Chondrocyte (in vitro differentiated cells): ENCODE measurements around the gene PSMA5. TPM values are rescaled to one million over a fixed set of nuclear protein-coding genes. Genes with fewer than 3 reads are reported as not detected.

Experiments used
- DNase-seq: peaks from one replicate; pipeline ENCODE4 v3.0.0; 2021; ENCODE audit warnings: mixed read lengths, low spot score
- H3K27ac Mint-ChIP-seq: one replicate; pipeline ENCODE4 v1.8.0; 2021; ENCODE audit warnings: mild to moderate bottlenecking, moderate library complexity, mixed read lengths; ENCODE audit not compliant: unreplicated experiment
- H3K27me3 Mint-ChIP-seq: 2 replicates; pipeline ENCODE4 v1.8.0; 2021; ENCODE audit warnings: low read depth, mixed read lengths
- H3K36me3 Mint-ChIP-seq: 2 replicates; pipeline ENCODE4 v1.8.0; 2021; ENCODE audit warnings: low read depth, mixed read lengths
- H3K4me1 Mint-ChIP-seq: 2 replicates; pipeline ENCODE4 v1.8.0; 2021; ENCODE audit warnings: low read depth, mild to moderate bottlenecking, mixed read lengths
- H3K4me3 Mint-ChIP-seq: one replicate; pipeline ENCODE4 v1.8.0; 2021; ENCODE audit warnings: mild to moderate bottlenecking, moderate library complexity, mixed read lengths; ENCODE audit not compliant: unreplicated experiment
- H3K9me3 Mint-ChIP-seq: 2 replicates; pipeline ENCODE4 v1.8.0; 2021; ENCODE audit warnings: low read depth, mixed read lengths
- CTCF ChIP-seq: fragments of 200-600 bp; sonication (generic); IDR thresholded peaks from 2 replicates; pipeline ENCODE4 v1.5.0; 2021; ENCODE audit warnings: antibody characterized with exemption, mild to moderate bottlenecking, moderate library complexity
- total RNA-seq: library from RNA; stranded (reverse); gene quantifications from 3 replicates; pipeline ENCODE4 v1.2.1, GENCODE V29; 2021

The PSMA5 gene
- total RNA-seq, 1 donor from 2014 or later = 80.2 TPM

- Mint-ChIP-seq H3K4me3 (no peak overlapping the region), H3K4me1 (peaks cover 20% of the 10 kb centered on the region), H3K27me3 (no peaks in the 10 kb centered on the region), H3K9me3 (no peaks in the 10 kb centered on the region), H3K36me3 (peaks cover 17% of the 10 kb centered on the region), H3K27ac (peak overlapping the region; percentile 0)
- TF ChIP-seq CTCF = no peak
- DNase-seq = no peak
Measured at GRCh38 chr1:109356915-109357314, 69.3 kb downstream of the PSMA5 start.

DNA sequence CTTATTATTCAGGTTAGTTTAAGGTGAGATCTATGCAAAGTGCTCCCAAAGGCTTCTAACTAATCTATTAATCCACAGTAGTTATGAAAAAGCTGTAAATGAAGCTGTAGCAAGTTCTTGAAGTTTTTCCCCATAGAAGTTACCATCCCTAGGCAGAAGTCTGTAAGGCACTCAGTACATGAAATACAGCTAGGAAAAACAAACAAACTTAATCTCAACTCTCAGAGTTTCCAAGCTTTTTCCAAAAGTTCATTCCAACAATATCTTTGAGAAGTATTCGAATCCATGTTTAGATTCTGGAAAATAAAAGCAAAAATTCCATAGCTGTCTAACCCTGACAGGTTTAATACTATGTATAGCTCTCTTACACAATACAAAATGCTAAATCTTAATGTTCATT lies 69.7 kb downstream of the PSMA5 start:
- TF ChIP-seq CTCF = no peak
- no peaks in the 10 kb centered on the region for H3K27me3 Mint-ChIP-seq
- H3K4me1 Mint-ChIP-seq = peaks cover 16% of the 10 kb centered on the region

GRCh38 chr1:109354929-109355328 lies 71.3 kb downstream of the PSMA5 start:
- H3K27me3 Mint-ChIP-seq = no peaks in the 10 kb centered on the region
- no peak overlapping the region for H3K27ac Mint-ChIP-seq
- H3K36me3 Mint-ChIP-seq = peaks cover 30% of the 10 kb centered on the region
- no peaks in the 10 kb centered on the region for H3K9me3 Mint-ChIP-seq
- no peak for DNase-seq
- no peak for TF ChIP-seq CTCF
- no peak overlapping the region for H3K4me3 Mint-ChIP-seq
- peaks cover 16% of the 10 kb centered on the region for H3K4me1 Mint-ChIP-seq

More for the DNA sequence above, 69.7 kb downstream of the PSMA5 start:
- H3K36me3 Mint-ChIP-seq = peaks cover 21% of the 10 kb centered on the region
- no peak overlapping the region for H3K4me3 Mint-ChIP-seq
- peak overlapping the region; percentile 0 for H3K27ac Mint-ChIP-seq
- no peak for DNase-seq
- H3K9me3 Mint-ChIP-seq = no peaks in the 10 kb centered on the region

DNA sequence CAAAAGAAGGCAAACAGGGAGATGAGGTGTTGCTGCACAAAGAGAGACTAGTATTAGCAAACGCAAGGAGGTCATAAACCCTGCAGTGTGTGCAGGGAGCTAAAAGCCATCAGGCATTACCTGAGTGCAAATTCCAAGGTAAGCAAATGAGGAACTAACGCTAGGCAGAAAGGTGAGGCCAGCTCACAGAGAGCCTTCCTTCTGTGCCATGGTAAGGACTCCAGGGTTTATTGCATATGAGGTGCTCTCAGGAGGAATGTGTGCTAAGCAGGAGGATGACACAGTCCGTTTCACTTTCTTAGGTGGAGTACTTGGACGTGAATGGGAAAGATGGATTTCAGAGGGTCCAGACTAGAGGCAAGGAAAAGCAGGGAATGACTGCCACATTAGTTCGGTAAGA lies 74.8 kb downstream of the PSMA5 start:
- Mint-ChIP-seq H3K9me3 (no peaks in the 10 kb centered on the region), H3K36me3 (peaks cover 37% of the 10 kb centered on the region), H3K4me1 (peaks cover 5% of the 10 kb centered on the region), H3K4me3 (no peak overlapping the region), H3K27ac (no peak overlapping the region), H3K27me3 (no peaks in the 10 kb centered on the region)
- no peak for DNase-seq
- TF ChIP-seq CTCF = no peak

DNA sequence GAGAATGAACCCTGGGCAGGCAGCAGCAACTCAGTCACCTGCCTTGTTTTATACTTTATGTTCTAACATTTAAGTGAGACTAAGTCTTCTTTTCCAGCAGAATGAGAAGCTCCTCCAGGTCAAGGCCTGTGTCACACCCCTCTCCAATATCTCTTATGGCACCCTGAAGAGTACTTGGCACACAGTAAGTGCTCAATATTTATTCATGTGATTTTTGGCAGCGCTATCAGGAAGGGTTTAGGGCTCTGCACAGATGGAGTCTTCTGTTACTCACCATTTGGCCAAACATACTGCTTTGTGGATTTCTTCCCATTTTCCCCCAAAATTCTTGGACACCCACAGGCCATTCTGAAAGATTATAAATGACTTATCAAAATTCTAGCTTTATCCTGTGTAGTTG lies 75.6 kb downstream of the PSMA5 start:
- Mint-ChIP-seq H3K4me1 (no peaks in the 10 kb centered on the region), H3K27me3 (no peaks in the 10 kb centered on the region), H3K4me3 (no peak overlapping the region), H3K27ac (no peak overlapping the region), H3K9me3 (no peaks in the 10 kb centered on the region), H3K36me3 (peaks cover 37% of the 10 kb centered on the region)
- no peak for TF ChIP-seq CTCF
- no peak for DNase-seq
